HG02884 (cell line): ENCODE measurements around the gene GRK4.
"Not testable (repeated sequence)": the region's sequence is repeated elsewhere in the genome, so short reads cannot be mapped to it uniquely, and the experiment has no call there.

Experiments
- ATAC-seq: cut with Tn5 transposase; IDR thresholded peaks from one replicate; pipeline ENCODE4 v1.9.1; 2021; ENCODE audit warnings: mild to moderate bottlenecking, moderate library complexity; ENCODE audit not compliant: unreplicated experiment

The GRK4 gene

DNA sequence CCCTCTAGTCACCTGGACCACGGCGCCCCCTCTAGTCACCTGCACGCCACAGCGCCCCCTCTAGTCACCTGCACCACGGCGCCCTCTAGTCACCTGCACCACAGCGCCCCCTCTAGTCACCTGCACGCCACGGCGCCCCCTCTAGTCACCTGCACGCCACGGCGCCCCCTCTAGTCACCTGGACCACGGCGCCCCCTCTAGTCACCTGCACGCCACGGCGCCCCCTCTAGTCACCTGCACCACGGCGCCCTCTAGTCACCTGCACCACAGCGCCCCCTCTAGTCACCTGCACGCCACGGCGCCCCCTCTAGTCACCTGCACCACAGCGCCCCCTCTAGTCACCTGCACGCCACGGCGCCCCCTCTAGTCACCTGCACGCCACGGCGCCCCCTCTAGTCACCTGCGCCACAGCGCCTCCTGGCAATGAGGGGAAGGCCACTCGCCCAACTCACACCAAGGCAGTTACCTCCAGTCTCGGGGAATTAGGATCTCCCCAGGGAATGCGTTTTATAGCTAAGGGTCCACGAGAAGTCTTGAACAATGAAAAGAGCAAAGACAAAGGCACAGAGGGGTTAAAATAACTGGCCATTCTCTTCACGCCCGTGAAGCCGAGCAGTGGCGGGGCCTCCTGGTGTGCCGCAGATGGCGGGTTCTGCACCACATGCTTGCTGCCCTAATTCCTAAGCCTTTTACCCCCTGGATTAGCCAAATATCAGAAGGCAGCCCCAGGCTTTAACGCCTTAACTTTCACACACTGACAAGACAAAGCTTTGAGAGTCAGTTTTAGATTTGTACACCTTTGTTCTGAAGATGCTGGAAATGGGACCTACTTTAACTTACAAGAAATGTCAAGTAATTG, 8.0 kb upstream of the GRK4 start:
- not testable (repeated sequence) for ATAC-seq

DNA sequence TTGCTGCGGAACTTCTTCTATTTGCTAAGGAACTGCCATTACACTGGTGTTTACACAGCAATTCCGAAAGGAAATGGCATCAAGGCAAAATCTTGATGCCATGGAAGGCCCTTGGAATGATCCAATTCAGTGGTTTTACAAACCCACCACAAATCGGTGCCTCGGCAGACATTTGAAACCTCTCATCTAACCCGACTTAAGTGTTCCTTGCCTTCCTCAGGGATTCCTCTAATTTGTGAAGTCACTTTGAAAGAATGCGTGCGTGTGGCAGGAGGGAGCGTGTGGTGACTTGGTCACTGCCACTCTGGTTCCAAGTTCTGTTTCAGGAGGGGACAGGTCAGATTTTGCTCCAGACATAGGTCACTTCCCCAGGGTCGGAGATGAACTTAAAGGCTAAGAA, 4.9 kb upstream of the GRK4 start:
- no peak for ATAC-seq

DNA sequence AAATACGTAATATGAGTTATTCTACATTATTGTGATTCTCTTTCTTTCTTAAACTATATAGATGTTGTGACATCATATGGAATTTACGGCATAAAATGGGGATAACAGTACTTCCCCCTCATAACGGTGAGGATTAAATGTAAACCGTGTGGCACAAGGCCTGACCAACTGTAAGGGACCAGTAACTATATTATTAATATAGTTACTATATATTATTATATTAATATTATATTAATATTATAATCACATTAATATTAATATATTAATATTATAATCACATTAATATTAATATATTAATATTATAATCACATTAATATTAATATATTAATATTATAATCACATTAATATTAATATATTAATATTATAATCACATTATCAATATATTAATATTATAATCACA, 2.9 kb upstream of the GRK4 start:
- not testable (repeated sequence) for ATAC-seq

DNA sequence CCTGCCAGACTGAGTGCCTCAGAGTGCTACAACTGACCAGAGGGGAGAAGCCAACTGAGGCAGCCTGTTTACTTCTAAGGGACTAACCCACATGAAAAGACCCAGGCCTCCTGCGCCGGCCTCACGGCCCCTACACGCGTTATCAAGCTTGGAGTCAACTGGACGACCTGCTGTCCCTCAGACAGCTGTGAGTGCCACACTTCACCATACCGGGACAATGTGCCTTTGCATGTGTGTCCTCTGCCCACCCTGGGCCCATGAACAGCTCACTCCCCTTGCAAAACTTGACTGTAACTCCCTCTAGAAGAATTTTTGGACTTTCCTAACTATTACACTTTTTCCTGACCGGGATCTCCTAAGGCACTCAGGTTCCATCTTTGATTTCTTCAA, 2.0 kb upstream of the GRK4 start:
- ATAC-seq: no peak

DNA sequence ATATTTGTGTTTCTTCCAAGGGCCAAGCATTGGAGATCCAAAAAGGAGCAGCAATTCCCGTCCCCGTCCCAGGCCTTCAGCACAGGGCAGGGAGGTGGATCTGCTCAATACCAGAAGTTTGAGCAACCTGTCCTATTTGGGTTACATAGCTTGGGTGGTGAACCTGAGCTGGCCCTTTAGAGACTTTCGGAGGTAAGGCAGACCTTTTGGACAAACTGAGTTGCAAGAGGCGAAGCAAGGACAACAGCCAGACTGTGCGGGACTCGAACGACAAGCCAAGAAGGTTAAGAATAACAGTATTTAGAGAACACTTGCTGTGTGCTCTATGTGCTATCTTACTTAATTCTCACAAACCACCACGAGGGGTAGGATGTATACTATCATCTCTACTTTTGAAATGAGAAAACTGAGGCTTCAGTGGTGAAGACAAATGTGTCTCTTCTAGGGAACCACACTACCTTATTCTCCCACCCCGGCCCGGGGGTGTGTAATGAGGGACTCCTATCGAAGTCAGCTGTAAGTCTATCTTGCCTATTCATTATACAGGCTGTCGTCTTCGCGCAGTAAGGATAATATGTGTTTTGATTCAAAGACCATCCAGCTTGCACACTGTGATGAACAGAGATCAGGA, 1.4 kb upstream of the GRK4 start:
- no peak for ATAC-seq

DNA sequence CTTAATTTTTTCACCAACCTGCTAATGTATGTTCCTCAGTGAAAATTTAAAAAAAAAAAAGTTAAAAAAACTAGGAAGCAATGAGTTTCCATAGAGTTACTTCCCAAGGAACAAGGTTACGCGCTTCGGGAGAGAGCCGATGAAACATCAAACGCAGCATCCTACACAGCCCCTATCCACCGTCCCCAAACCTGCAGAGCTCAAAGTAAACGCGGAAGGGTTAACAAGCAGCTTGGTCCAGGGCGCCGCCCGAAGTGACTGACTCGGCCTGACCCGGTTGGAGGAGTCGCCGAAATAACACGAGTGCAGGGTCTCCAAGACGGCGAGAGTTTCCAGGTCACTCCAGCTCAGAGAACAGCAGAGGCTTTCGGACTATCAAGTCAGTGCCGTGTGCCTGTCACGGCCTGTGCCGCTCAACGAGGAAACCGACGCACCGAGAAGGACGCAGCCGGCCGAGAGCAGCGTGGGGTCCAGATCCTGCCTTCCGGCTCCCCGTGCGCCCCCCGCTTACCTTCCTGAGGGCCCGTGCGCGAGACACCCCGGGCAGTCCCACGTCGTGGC, 677 bp upstream of the GRK4 start:
- peak; percentile 20 for ATAC-seq

DNA sequence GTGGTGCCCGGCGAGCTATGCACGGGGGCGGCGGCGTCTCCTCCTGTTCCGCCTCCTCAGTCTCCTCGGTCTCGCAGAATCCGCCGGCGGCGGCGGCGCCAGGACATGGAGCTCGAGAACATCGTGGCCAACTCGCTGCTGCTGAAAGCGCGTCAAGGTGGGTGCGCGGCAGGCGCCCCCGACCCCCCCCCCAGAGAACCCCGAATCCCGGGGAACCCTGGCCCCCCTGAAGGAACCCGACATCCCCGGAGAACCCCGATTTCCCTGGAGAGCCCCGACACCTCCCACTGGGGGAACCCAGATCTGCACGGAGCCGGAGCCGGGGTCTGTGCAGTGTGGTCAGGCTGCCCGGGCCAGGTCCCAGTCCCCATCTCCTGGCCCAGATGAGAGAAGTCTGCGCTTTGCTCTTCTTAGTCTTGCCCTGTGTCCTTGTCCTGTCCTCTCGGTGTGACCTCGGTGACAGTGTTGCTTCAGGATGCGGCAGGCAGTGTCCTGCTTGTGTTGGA, 648 bp downstream of the GRK4 start:
- peak; percentile 22 for ATAC-seq

DNA sequence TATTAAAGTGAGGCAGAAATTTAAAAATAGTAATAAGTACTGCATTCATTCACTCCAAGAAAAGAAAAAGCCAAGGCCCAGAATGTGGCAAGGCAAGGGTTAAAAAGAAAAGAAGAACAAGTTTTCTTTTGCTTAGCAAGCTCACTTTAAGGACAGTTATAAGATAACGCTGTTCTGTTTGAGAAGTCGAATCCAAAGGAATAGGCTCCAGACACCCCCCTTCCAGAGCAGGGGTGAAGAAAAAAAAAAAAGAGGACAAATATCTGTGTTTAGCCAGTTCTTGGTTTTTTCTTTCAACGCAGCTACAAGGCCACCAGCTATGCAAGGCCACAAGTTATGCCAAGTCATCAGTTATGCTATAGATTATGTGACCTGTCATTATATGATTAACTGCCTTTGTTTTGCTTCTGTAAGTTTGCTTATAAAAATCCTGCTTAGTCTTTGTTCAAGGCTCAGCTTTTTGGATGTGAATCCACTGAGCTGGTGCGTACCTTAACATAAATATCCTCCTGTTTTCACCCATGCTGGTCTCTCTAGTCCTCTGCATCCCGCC, 1.4 kb downstream of the GRK4 start:
- ATAC-seq: no peak

DNA sequence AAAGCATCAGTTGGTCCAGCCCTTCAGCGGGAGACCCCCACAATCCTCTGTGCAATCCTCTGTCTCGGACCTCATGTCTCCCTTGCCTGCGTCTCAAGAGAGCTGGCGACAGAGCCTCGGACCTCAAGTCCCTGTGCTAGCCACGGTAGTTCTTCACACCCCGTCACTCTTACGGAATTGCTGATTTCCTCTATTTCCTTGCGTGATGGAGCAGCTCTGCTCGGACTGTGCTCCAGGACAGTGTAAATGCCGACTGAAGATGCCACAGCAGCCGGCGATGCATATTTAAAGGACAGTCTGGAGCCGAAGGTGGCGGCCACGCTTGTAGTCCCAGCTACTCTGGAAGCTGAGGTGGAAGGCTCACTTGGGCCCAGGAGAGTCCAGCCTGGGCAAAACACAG, 1.9 kb downstream of the GRK4 start:
- no peak for ATAC-seq

DNA sequence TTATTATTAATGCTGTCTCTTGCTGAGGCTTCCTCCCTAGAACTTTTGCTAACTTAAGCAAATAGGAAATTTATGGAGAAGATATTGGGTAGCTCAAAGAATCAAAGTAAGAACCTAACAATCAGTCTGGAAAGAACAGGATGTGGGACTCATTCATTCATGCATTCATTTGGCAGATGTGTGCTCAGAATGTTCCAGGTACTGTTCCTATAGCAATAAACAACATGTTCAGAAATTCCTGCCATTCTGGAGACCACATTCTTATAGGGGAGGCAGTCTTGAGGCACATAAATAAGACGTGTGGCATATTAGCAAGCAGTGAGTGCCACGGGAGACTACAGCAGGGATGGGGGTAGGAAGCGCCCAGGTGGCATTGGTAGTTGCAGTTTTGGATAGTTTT, 5.0 kb downstream of the GRK4 start:
- ATAC-seq: no peak

DNA sequence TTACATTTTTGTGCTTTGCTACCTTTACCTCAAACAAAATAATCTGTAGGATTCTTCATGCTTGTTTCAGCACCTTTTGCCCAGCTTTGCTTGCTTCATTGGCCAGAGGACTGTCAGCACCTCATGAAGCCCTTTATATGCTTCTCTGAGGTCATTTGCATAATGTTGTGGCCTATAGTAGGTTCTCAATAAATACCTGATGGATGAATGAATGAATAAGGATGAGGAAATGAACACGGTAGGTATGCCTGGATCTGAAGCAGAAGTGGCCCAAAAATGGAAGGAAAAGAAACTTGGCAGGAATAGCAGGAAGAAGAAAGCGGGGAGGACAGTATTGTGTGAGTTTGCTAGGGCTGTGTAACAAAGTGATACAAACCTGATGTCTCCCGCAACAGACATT, 7.9 kb downstream of the GRK4 start:
- ATAC-seq: no peak

DNA sequence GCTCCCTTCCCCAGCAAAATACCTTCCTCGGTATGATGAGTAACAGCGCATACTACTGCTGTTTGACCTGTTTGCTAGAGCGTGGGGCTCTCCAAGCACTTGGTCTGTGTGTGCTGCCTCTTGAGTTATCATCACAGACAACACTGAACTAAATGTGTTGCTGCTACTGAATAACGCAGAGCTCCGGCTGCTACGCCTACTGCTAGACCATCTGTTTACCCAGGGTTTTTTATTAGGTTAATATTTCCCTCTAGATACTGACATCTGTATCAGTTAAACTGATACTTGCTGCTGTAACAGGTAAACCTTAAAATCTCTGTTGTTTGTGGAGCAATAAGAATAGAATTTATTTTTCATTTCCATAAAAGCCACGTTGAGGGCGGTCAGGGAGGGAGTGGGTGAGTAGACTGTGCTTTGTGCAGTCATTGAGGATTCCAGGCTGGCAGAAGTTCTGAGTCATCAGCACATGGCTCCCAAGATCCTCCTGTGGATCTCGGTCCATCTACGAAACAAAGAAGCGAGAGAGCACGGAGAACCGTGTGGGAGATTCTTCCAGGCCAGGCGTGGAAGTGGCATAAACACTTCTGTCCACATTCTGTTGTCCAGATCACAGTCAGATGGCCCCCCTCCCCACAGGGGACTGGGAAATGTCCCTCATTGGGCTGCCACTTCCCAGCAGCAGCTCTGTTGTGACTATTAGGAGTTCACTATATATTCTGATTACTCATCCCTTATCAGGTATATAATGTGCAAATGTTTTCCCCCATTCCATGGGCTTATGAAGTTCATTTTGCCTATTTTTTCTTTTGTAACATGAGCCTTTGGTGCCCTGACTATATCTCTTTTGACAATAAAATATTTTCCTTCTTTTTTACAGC, 14.1 kb downstream of the GRK4 start:
- no peak for ATAC-seq

DNA sequence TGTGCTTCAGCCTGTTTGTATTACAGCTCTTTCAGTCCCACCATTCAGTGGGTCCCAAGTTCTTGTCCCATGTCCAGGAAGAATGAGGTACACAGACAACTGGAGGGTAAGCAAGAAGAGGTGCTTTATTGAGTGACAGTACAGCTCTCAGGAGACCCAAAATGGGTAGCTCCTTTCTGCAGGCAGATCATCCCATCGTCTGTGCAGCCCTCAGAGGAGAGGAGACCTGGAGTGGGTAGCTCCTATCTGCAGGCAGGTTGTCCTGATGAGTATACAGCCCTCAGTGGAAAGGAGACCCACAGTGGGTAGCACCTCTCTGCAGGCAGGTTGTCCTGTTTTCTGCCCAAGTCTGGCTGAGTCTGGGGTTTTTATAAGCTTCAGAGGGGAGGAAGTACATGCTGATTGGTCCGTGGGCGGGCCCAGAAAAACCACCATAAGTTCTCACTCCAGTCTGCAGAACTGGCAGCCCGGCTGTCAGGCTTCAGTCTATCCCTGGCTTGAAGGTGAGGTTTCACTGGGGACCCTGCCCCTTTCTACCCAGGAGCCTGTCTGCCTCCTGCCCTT, 18.0 kb downstream of the GRK4 start:
- no peak for ATAC-seq

DNA sequence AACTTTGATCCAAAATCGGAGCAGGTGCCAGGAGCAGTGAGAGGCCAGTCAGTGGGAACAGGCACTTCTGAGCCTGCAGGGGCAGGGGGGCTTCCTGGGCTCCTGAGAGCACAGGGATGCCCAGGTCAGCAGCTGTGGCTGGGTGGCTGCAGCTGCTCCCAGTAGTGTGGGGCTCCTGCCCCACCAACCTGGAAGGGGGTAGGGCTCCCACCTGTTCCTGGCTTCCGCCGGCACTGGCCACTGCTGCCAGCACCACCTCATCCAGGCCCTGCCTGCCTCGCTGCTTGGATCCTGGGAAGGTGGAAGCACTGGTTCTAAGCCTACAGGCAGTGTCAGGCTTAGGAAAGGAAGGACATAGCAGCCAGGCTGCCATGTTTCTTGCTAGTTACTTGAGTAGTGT, 18.6 kb downstream of the GRK4 start:
- ATAC-seq: no peak

DNA sequence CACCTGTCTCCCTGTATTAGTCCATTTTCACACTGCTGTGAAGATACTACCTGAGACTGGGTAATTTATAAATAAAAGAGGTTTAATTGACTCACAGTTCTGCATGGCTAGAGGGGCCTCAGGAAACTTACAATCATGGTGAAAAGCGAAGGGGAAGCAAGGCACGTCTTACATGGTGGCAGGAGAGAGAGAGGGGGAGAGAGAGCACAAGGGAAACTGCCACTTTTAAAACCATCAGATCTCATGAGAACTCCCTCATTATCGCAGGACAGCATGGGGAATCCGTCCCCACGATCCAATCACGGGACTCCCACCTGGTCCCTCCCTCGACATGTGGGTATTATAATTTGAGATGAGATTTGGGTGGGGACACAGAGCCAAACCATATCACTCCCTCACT, 20.3 kb downstream of the GRK4 start:
- ATAC-seq: not testable (repeated sequence)

DNA sequence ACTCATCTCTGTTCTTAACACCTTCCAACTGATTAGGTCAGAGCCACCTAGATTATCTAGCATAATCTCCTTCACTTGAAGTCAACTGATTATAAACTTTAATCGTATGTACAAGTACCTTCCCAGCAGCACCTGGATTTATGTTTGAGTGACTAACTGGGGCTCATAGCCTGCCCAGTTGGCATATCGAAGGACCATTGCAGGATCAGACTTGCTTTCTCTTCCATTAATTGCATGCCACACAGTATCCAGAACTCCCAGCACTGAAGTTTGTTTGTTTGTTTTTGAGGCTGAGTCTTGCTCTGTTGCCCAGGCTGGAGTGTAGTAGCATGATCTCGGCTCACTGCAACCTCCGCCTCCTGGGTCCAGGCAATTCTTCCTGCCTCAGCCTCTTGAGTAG, 27.9 kb downstream of the GRK4 start:
- no peak for ATAC-seq

DNA sequence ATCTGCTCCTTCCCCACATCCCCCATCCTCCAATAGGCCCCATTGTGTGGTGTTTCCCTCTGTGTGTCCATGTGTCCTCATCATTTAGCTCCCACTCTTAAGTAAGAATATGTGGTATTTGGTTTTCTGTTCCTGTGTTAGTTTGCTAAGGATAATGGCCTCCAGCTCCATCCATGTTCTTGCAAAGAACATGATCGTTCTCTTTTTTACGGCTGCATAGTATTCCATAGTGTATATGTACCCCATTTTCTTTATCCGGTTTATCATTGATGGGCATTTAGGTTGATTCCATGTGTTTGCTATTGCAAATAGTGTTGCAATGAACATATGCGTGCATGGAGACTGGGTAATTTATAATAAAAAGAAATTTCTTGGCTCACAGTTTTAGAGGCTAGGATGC, 31.5 kb downstream of the GRK4 start:
- no peak for ATAC-seq

DNA sequence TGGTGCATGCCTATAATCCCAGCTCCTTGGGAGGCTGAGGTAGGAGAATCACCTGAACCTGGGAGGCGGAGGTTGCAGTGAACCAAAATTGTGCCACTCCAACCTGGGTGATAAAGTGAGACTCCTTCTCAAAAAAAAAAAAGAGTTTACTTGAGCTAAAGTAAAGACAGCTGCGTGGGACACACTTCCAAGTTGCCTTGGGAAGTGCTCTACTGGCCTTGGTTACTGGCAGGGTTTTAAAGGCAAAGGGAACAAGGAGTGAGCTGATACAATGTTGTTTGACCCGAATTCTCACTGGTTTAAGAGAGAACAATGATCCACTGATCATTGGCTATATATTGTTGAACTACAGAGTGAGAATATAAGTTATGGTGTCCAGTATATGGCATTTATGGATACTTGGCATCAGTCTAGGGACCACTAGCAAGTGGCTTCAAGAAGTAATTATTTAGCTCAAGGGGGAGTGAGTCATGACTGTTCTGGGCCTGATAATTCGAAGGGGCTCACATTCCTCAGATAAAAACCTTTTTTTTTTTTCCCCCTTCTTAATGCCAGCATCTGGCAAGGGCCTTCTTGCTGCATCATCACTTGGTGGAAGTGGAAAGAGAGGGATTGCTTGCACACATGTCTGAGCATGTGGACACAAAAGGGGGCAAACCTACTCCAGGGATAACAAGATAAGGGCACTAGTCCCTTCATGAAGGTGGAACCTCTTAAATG, 32.3 kb downstream of the GRK4 start:
- ATAC-seq: no peak

DNA sequence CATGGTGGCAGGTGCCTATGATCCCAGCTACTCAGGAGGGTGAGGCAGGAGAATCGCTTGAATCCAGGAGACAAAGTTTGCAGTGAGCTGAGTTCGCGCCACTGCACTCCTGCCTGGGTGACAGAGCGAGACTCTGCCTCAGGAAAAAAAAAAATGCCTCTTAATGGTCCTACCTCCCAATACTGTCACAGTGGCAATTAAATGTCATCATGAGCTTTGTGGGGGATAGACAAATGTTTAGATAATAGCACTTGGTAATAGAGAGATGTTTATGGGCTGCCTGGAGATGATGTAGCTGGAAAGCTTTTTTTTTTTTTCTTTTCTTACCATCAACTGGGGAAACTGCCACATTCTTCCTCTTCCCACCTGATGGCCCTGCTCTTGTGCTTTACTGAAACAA, 33.0 kb downstream of the GRK4 start:
- ATAC-seq: no peak

DNA sequence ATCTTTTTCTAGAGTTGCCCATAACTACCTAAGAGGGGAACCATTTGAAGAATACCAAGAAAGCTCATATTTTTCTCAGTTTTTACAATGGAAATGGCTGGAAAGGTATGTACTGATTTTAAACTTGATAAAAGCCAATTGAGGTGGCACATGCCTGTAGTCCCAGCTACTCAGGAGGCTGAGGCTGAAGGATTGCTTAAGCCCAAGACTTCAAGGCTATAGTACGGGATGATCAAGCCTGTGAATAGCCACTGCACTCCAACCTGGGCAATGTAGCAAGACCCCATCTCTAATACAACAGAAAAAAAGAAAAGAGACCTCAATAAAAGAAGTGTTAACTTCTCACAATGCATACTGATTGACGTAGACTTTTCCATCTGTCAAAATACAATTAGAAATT, 44.4 kb downstream of the GRK4 start:
- ATAC-seq: no peak
